K562 (cell line): Measurements from ENCODE around the gene NUTM1. TPM values are rescaled to one million over a fixed set of nuclear protein-coding genes. Genes with fewer than 3 reads are reported as not detected.

Source experiments
- ATAC-seq: fragments of 200-7000 bp; cut with Tn5 transposase; 3 replicates; pipeline ENCODE4 v1.9.1; 2020; ENCODE audit warnings: moderate library complexity
- BruUV-seq: library from RNA; stranded (reverse); fragments of 400-500 nt; replicated peaks from 2 replicates; lab custom pipeline; 2021; lab: Mats Ljungman, UMichigan
- CTCF ChIA-PET: fragments of 300-600 bp; formaldehyde crosslinking; extraction: SDS; loops from one replicate; lab custom pipeline; 2021; ENCODE audit warnings: low intra/inter-chr PET ratio; lab: Yijun Ruan, JAX
- POLR2A ChIA-PET: fragments of 300-600, 350-650 bp; sonication (Branson Sonifier 250); formaldehyde crosslinking; extraction: SDS; loops from one replicate; lab custom pipeline; 2021; ENCODE audit warnings: antibody characterized with exemption, inconsistent platforms; lab: Yijun Ruan, JAX
- DNase-seq, 4 experiments: peaks; one replicate each; pipeline versions ENCODE4 v3.0.0 to v3.0.0-alpha.2; 2011 to 2018; ENCODE audit warnings: low spot score in 3 of 4, mixed read lengths in 3 of 4; ENCODE audit errors: extremely low read depth in 1 of 4
- FAIRE-seq: peaks from 2 replicates; lab custom pipeline; 2011; peaks lifted over from hg19 to GRCh38; lab: Jason Lieb, UNC
- H2AFZ ChIP-seq: 2 replicates; pipeline ENCODE4 v1.6.0; 2011; ENCODE audit warnings: low read depth, low read length, control low read depth, inconsistent platforms
- H3K27ac ChIP-seq: fragments of 200-600 bp; 3 replicates; pipeline ENCODE4 v1.8.0; 2011; ENCODE audit warnings: low read depth, mild to moderate bottlenecking, control low read depth, inconsistent platforms, low read length, moderate library complexity, mixed read lengths; ENCODE audit errors: extremely low read depth
- H3K27me3 ChIP-seq, 2 experiments: fragments of 300-600 bp in 1 of 2; 2 replicates in 1 of 2; 3 replicates in 1 of 2; pipeline versions ENCODE4 v1.6.0 to v1.8.0; 2011; ENCODE audit warnings: inconsistent platforms in 2 of 2, low read length in 2 of 2, mild to moderate bottlenecking in 1 of 2, mixed read lengths in 1 of 2, moderate library complexity in 1 of 2; ENCODE audit not compliant: control insufficient read depth in 2 of 2, insufficient read depth in 2 of 2
- H3K36me3 ChIP-seq: fragments of 300-600 bp; 3 replicates; pipeline ENCODE4 v1.8.0; 2011; ENCODE audit warnings: mild to moderate bottlenecking, low read length, inconsistent platforms; ENCODE audit not compliant: control insufficient read depth, insufficient read depth
- H3K4me1 ChIP-seq, 2 experiments: fragments of 200-600 bp in 1 of 2; replicated peaks in 1 of 2; 2 replicates in 1 of 2; 3 replicates in 1 of 2; pipeline versions ENCODE4 v1.5.1 to v1.8.0; 2011; ENCODE audit warnings: inconsistent platforms in 2 of 2, low read length in 2 of 2, mild to moderate bottlenecking in 1 of 2, mixed read lengths in 1 of 2, moderate library complexity in 1 of 2; ENCODE audit not compliant: control insufficient read depth in 2 of 2, insufficient read depth in 2 of 2
- H3K4me2 ChIP-seq: 2 replicates; pipeline ENCODE4 v1.6.1; 2011; ENCODE audit warnings: low read length, control low read depth, inconsistent platforms, mixed read lengths; ENCODE audit not compliant: insufficient read depth
- H3K4me3 ChIP-seq: fragments of 200-600 bp; sonication (generic), shearing (Covaris generic); 2 replicates; pipeline ENCODE4 v1.5.1; 2016; ENCODE audit warnings: control low read depth, inconsistent platforms
- H3K79me2 ChIP-seq: fragments of 200-600 bp; 3 replicates; pipeline ENCODE4 v1.8.0; 2011; ENCODE audit warnings: low read length, inconsistent platforms; ENCODE audit not compliant: control insufficient read depth, insufficient read depth
- H3K9ac ChIP-seq, 2 experiments: 2 replicates each; pipeline versions ENCODE4 v1.6.0 to v1.6.1; 2011; ENCODE audit warnings: low read depth in 2 of 2, low read length in 2 of 2, control low read depth in 1 of 2, inconsistent platforms in 1 of 2, mild to moderate bottlenecking in 1 of 2, mixed read lengths in 1 of 2; ENCODE audit not compliant: insufficient read depth in 1 of 2
- H3K9me1 ChIP-seq: one replicate; pipeline ENCODE4 v1.6.0; 2011; ENCODE audit warnings: inconsistent platforms, mild to moderate bottlenecking, low read length, moderate library complexity; ENCODE audit not compliant: control insufficient read depth, insufficient read depth
- H3K9me3 ChIP-seq: replicated peaks from 2 replicates; pipeline ENCODE4 v1.5.1; 2011; ENCODE audit warnings: low read depth, low read length, inconsistent platforms; ENCODE audit not compliant: control insufficient read depth, insufficient read depth
- H4K20me1 ChIP-seq: replicated peaks from 2 replicates; pipeline ENCODE4 v1.6.1; 2011; ENCODE audit warnings: low read length, inconsistent platforms, mixed read lengths; ENCODE audit not compliant: control insufficient read depth, insufficient read depth
- CEBPG ChIP-seq, 3 experiments: fragments of 200-800 bp in 1 of 3; sonication (Bioruptor generic) in 1 of 3; sonication (generic) in 1 of 3; formaldehyde crosslinking in 1 of 3; IDR thresholded peaks in 2 of 3; conservative IDR thresholded peaks in 1 of 3; 2 replicates each; pipeline versions ENCODE4 v1.6.1 to v1.8.0; 2016 to 2022; ENCODE audit warnings: missing compliant biosample characterization in 2 of 3, missing genetic modification characterization in 2 of 3, mild to moderate bottlenecking in 1 of 3, missing genetic modification reagents in 1 of 3
- DMBX1 ChIP-seq: fragments of 250-450 bp; sonication (Bioruptor Pico); IDR thresholded peaks from 2 replicates; pipeline ENCODE4 v1.8.0; 2022; ENCODE audit warnings: inconsistent platforms, mild to moderate bottlenecking, moderate library complexity, borderline replicate concordance
- SAFB ChIP-seq: fragments of 200-400 bp; formaldehyde crosslinking; IDR thresholded peaks from 2 replicates; pipeline ENCODE4 v1.6.1; 2017; ENCODE audit warnings: low read depth, low read length, borderline replicate concordance
- WGBS: fragments of 100-300 bp; shearing (Covaris generic); methylation state at CpG from one replicate; pipeline ENCODE4 v1.1.6; 2016; ENCODE audit warnings: low coverage, mixed read lengths; ENCODE audit not compliant: insufficient coverage; ENCODE audit errors: missing lambda C conversion rate; 5-methylcytosine and 5-hydroxymethylcytosine counted together
- in situ Hi-C: fragments of 300-500 bp; cut with MboI; formaldehyde crosslinking; loops from 4 replicates; pipeline ENCODE4 v1.15.0; 2018; ENCODE audit warnings: inconsistent platforms, mixed read lengths
- intact Hi-C: fragments of 100-400 bp; cut with micrococcal nuclease; formaldehyde crosslinking; loops from 2 replicates; pipeline ENCODE4 v1.14.2; 2022
- polyA plus RNA-seq, 8 experiments: library from polyadenylated mRNA; depleted of rRNA in 4 of 8; stranded (reverse) in 5 of 8; unstranded in 3 of 8; fragments of >200 nt; fragmentation: Nextera tagmentation in 2 of 8; fragmentation: Illumina TruSeq in 1 of 8; extraction: Ambion mirVana in 2 of 8; extraction: Trizol in 1 of 8; gene quantifications; 2 replicates each; pipeline versions ENCODE4 v1.2.1 to v1.2.3, GENCODE V29; 2011 to 2014; ENCODE audit warnings: inconsistent platforms in 1 of 8, missing spikeins in 1 of 8
- total RNA-seq, 7 experiments: library from RNA; depleted of rRNA in 6 of 7; stranded (reverse); fragments of >200 nt in 6 of 7; fragmentation: Illumina TruSeq in 2 of 7; extraction: Trizol in 2 of 7; gene quantifications; 2 replicates each; pipeline versions ENCODE4 v1.2.1 to v1.2.3, GENCODE V29; 2011 to 2021; ENCODE audit warnings: low replicate concordance in 1 of 7
- TF ChIP-seq, protein P1 (sequence below): sonication (generic); formaldehyde crosslinking; IDR thresholded peaks from 2 replicates; pipeline ENCODE4 v1.8.1; 2023; ENCODE audit warnings: mild to moderate bottlenecking, missing genetic modification reagents
- TF ChIP-seq, protein P2 (sequence below), 2 experiments: fragments of 450-650 bp in 1 of 2; sonication (generic) in 1 of 2; formaldehyde crosslinking in 1 of 2; IDR thresholded peaks in 1 of 2; conservative IDR thresholded peaks in 1 of 2; 2 replicates each; pipeline versions ENCODE4 v1.6.1 to v1.8.1; 2016 to 2023; ENCODE audit warnings: mild to moderate bottlenecking in 2 of 2, moderate library complexity in 2 of 2, inconsistent platforms in 1 of 2, missing genetic modification reagents in 1 of 2

The NUTM1 gene
- total and polyA plus RNA-seq, 9 of the 15 experiments (the other 6 are each of a cell fraction or from before 2014, with no cell fraction given) = 0.01 to 0.05 (median 0.04) TPM; not detected in 4

DNA sequence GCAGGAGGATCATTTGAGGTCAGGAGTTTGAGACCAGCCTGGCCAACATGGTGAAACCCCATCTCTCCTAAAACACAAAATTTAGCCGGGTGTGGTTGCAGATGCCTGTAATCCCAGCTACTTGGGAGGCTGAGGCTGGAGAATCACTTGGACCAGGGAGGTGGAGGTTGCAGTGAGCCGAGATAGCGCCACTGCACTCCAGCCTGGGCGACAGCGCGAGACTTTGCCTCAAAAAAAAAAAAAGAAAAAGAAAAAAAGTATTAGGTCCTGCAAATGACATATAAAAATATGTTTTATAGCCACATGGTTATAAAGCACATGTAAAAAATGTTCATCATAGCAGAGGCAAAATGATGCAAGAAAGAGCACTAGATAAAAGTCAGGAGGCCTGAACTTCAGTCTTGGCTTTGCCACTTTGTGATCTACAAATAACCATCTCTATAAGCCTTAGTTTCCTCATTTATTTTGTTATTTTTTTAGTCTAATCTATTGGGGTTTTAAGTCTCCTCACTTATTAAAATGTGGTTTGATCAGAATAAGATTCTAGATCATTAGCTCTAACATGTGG, 10.5 kb upstream of the NUTM1 start:
- POLR2A ChIA-PET = interaction anchor here (0.6 kb wide), 1 partner anchor 33 kb away, joined by 3 read pairs; no protein-coding TSS in a partner anchor
- H3K9me1 ChIP-seq = no peaks in the 10 kb centered on the region
- no peak for ATAC-seq

More for the DNA sequence above, 10.5 kb upstream of the NUTM1 start:
- no peak overlapping the region for H3K4me3 ChIP-seq
- intact Hi-C loops = no loop called here
- H3K4me2 ChIP-seq = no peak overlapping the region
- H3K27me3 ChIP-seq = no peaks in the 10 kb centered on the region
- CTCF ChIA-PET = no interaction called here
- no peak overlapping the region for H2AFZ ChIP-seq
- in situ Hi-C loops = no loop called here
- no peaks in the 10 kb centered on the region for H3K36me3 ChIP-seq
- BruUV-seq = no TSS peak
- no peak for DNase-seq
- no peak for FAIRE-seq
- no peaks in the 10 kb centered on the region for H3K9me3 ChIP-seq
- TF ChIP-seq CEBPG (CRISPR knock-in tag; IDR thresholded peaks at IDR 0.05) (0 out of 2 replicates have a peak, but pooled peaks have one; percentile 25), CEBPG (tag; conservative IDR thresholded peaks at IDR 0.05 in 1 of 2, IDR thresholded peaks at IDR 0.05 in 1 of 2) (no peak), DMBX1 (CRISPR knock-in tag) (no peak), SAFB (no peak)
- TF ChIP-seq, protein P1, sequence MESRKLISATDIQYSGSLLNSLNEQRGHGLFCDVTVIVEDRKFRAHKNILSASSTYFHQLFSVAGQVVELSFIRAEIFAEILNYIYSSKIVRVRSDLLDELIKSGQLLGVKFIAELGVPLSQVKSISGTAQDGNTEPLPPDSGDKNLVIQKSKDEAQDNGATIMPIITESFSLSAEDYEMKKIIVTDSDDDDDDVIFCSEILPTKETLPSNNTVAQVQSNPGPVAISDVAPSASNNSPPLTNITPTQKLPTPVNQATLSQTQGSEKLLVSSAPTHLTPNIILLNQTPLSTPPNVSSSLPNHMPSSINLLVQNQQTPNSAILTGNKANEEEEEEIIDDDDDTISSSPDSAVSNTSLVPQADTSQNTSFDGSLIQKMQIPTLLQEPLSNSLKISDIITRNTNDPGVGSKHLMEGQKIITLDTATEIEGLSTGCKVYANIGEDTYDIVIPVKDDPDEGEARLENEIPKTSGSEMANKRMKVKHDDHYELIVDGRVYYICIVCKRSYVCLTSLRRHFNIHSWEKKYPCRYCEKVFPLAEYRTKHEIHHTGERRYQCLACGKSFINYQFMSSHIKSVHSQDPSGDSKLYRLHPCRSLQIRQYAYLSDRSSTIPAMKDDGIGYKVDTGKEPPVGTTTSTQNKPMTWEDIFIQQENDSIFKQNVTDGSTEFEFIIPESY (CRISPR knock-in tag) = peak; percentile 96
- TF ChIP-seq, protein P2, sequence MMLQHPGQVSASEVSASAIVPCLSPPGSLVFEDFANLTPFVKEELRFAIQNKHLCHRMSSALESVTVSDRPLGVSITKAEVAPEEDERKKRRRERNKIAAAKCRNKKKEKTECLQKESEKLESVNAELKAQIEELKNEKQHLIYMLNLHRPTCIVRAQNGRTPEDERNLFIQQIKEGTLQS (IDR thresholded peaks at IDR 0.05) = peak; percentile 18; the same call in 1 of the 2 replicates
- TF ChIP-seq, protein P2 (CRISPR knock-in tag; conservative IDR thresholded peaks at IDR 0.05) = no peak
- no peaks in the 10 kb centered on the region for H3K79me2 ChIP-seq
- no peak overlapping the region for H3K9ac ChIP-seq
- peaks cover 31 to 44% of the 10 kb centered on the region in 2 experiments for H3K4me1 ChIP-seq
- no peaks in the 10 kb centered on the region for H4K20me1 ChIP-seq
- 68% methylated on average over 6 of the region's 6 CpGs for WGBS
- H3K27ac ChIP-seq = no peak overlapping the region; the same call in 2 of the 3 replicates
